PC-3 (cell line): Measurements from ENCODE around the gene RAPGEF4.

ENCODE experiments used
- CTCF ChIP-seq: fragments of 300-600 bp; sonication (generic); conservative IDR thresholded peaks from 2 replicates; pipeline ENCODE4 v1.5.1; 2017; ENCODE audit warnings: antibody characterized with exemption, low read depth, mild to moderate bottlenecking, low read length
- EZH2 ChIP-seq: fragments of 300-600 bp; sonication (generic); IDR thresholded peaks from one replicate; pipeline ENCODE4 v1.6.1; 2017; ENCODE audit warnings: antibody characterized with exemption, mild to moderate bottlenecking, low read length; ENCODE audit not compliant: unreplicated experiment
- EZH2phosphoT487 ChIP-seq: fragments of 300-600 bp; sonication (generic); IDR thresholded peaks from 2 replicates; pipeline ENCODE4 v1.6.1; 2018; ENCODE audit warnings: mild to moderate bottlenecking, antibody characterized with exemption, low read length, borderline replicate concordance

- TF ChIP-seq CTCF (no peak), EZH2 (no peak), EZH2phosphoT487 (no peak)
Observed at GRCh38 chr2:172928756-172929155, 193.1 kb downstream of the RAPGEF4 start.
